IMR-90 (cell line): ENCODE data around the gene FRG1. TPM values are rescaled to one million over a fixed set of nuclear protein-coding genes. Genes with fewer than 3 reads are reported as not detected.

Source experiments
- ATAC-seq: fragments of 200-7000 bp; cut with Tn5 transposase; 2 replicates; pipeline ENCODE4 v1.9.1; 2020; ENCODE audit warnings: low read depth, mild to moderate bottlenecking, moderate library complexity
- BruUV-seq: library from RNA; stranded (reverse); fragments of 400-500 nt; replicated peaks from 2 replicates; lab custom pipeline; 2021; lab: Mats Ljungman, UMichigan
- CTCF ChIA-PET: fragments of 300-600 bp; formaldehyde crosslinking; extraction: SDS; loops from one replicate; lab custom pipeline; 2021; ENCODE audit warnings: antibody characterized with exemption; lab: Yijun Ruan, JAX
- POLR2A ChIA-PET: fragments of 300-600 bp; sonication (Branson Sonifier 250); formaldehyde crosslinking; loops from one replicate; lab custom pipeline; 2022; ENCODE audit warnings: antibody characterized with exemption; ENCODE audit not compliant: unreplicated experiment; lab: Charles Lee
- DNase-seq: peaks from one replicate; pipeline ENCODE4 v3.0.0; 2013
- H2AFZ ChIP-seq: replicated peaks from 2 replicates; pipeline ENCODE3; 2013; ENCODE audit warnings: low read length, mild to moderate bottlenecking; ENCODE audit not compliant: poor library complexity
- H2AK5ac ChIP-seq: 2 replicates; pipeline ENCODE4 v1.6.1; 2013; ENCODE audit warnings: low read depth, low read length, inconsistent platforms
- H2AK9ac ChIP-seq: replicated peaks from 2 replicates; pipeline ENCODE3; 2013; ENCODE audit warnings: mild to moderate bottlenecking, low read depth, low read length, moderate library complexity; ENCODE audit not compliant: poor library complexity
- H2BK120ac ChIP-seq: 2 replicates; pipeline ENCODE4 v1.6.1; 2013; ENCODE audit warnings: low read depth, low read length, inconsistent platforms
- H2BK15ac ChIP-seq: 3 replicates; pipeline ENCODE4 v1.6.1; 2013; ENCODE audit warnings: low read depth, low read length, inconsistent platforms
- H2BK20ac ChIP-seq: 2 replicates; pipeline ENCODE4 v1.6.1; 2013; ENCODE audit warnings: low read depth, mild to moderate bottlenecking, inconsistent platforms, low read length, moderate library complexity
- H2BK5ac ChIP-seq: 2 replicates; pipeline ENCODE4 v1.6.1; 2013; ENCODE audit warnings: mild to moderate bottlenecking, low read depth, low read length, inconsistent platforms; ENCODE audit not compliant: poor library complexity, severe bottlenecking
- H3K14ac ChIP-seq: replicated peaks from 2 replicates; pipeline ENCODE4 v1.6.1; 2013; ENCODE audit warnings: low read depth, low read length, inconsistent platforms
- H3K18ac ChIP-seq: 2 replicates; pipeline ENCODE4 v1.6.1; 2013; ENCODE audit warnings: low read depth, low read length, control low read depth
- H3K23ac ChIP-seq: 2 replicates; pipeline ENCODE4 v1.6.1; 2013; ENCODE audit warnings: low read depth, low read length, inconsistent platforms
- H3K27ac ChIP-seq: 2 replicates; pipeline ENCODE4 v1.5.1; 2013; ENCODE audit warnings: mild to moderate bottlenecking, control low read depth, low read length; ENCODE audit not compliant: insufficient read depth
- H3K27me3 ChIP-seq: 2 replicates; pipeline ENCODE4 v1.6.1; 2013; ENCODE audit warnings: low read length; ENCODE audit not compliant: control insufficient read depth, insufficient read depth
- H3K36me3 ChIP-seq: 2 replicates; pipeline ENCODE4 v1.6.1; 2013; ENCODE audit warnings: low read length, mixed read lengths; ENCODE audit not compliant: control insufficient read depth, insufficient read depth
- H3K4ac ChIP-seq: 2 replicates; pipeline ENCODE4 v1.6.1; 2013; ENCODE audit warnings: low read depth, low read length, inconsistent platforms
- H3K4me1 ChIP-seq: 2 replicates; pipeline ENCODE4 v1.6.1; 2013; ENCODE audit warnings: low read length, mixed read lengths; ENCODE audit not compliant: control insufficient read depth, insufficient read depth
- H3K4me2 ChIP-seq: 2 replicates; pipeline ENCODE4 v1.6.1; 2013; ENCODE audit warnings: low read depth, mild to moderate bottlenecking, control low read depth, low read length, moderate library complexity
- H3K4me3 ChIP-seq: 2 replicates; pipeline ENCODE4 v1.5.1; 2013; ENCODE audit warnings: low read depth, mild to moderate bottlenecking, control low read depth, low read length, moderate library complexity; ENCODE audit not compliant: insufficient read depth
- H3K56ac ChIP-seq: 2 replicates; pipeline ENCODE4 v1.6.1; 2013; ENCODE audit warnings: low read length, inconsistent platforms; ENCODE audit not compliant: insufficient read depth; ENCODE audit errors: extremely low read depth
- H3K79me1 ChIP-seq, 2 experiments: 2 replicates each; pipeline ENCODE4 v1.6.1; 2013; ENCODE audit warnings: low read length in 2 of 2, inconsistent platforms in 1 of 2, low read depth in 1 of 2
- H3K9ac ChIP-seq: 2 replicates; pipeline ENCODE4 v1.6.1; 2013; ENCODE audit warnings: low read depth, low read length, control low read depth
- H3K9me1 ChIP-seq: 2 replicates; pipeline ENCODE4 v1.6.1; 2013; ENCODE audit warnings: low read length, inconsistent platforms; ENCODE audit not compliant: insufficient read depth
- H3K9me3 ChIP-seq: 2 replicates; pipeline ENCODE4 v1.6.1; 2013; ENCODE audit warnings: low read length; ENCODE audit not compliant: control insufficient read depth, insufficient read depth
- H4K20me1 ChIP-seq: 2 replicates; pipeline ENCODE4 v1.6.1; 2013; ENCODE audit warnings: low read length, inconsistent platforms; ENCODE audit not compliant: insufficient read depth
- H4K5ac ChIP-seq: 2 replicates; pipeline ENCODE4 v1.6.1; 2013; ENCODE audit warnings: mild to moderate bottlenecking, low read depth, low read length, control low read depth
- H4K8ac ChIP-seq, 2 experiments: 2 replicates each; pipeline ENCODE4 v1.6.1; 2013; ENCODE audit warnings: low read depth in 2 of 2, low read length in 2 of 2, control low read depth in 1 of 2, inconsistent platforms in 1 of 2
- H4K91ac ChIP-seq: 2 replicates; pipeline ENCODE4 v1.6.1; 2013; ENCODE audit warnings: low read depth, low read length, inconsistent platforms; ENCODE audit not compliant: insufficient read depth
- BHLHE40 ChIP-seq: fragments of 150-350 bp; IDR thresholded peaks from 2 replicates; pipeline ENCODE4 v1.6.1; 2016; ENCODE audit warnings: mild to moderate bottlenecking, low read depth, low read length
- CEBPB ChIP-seq: IDR thresholded peaks from 2 replicates; pipeline ENCODE4 v1.6.1; 2012; ENCODE audit warnings: low read depth, low read length, improper control_type of control experiment
- CTCF ChIP-seq: conservative IDR thresholded peaks from 2 replicates; pipeline ENCODE4 v1.5.1; 2012; ENCODE audit warnings: mild to moderate bottlenecking, low read depth, low read length, improper control_type of control experiment
- MAFK ChIP-seq: IDR thresholded peaks from 2 replicates; pipeline ENCODE4 v1.6.1; 2012; ENCODE audit warnings: low read depth, low read length, improper control_type of control experiment
- MAZ ChIP-seq: IDR thresholded peaks from 2 replicates; pipeline ENCODE4 v1.6.1; 2012; ENCODE audit warnings: low read depth, mild to moderate bottlenecking, low read length, improper control_type of control experiment, moderate library complexity, borderline replicate concordance
- MXI1 ChIP-seq: IDR thresholded peaks from 2 replicates; pipeline ENCODE4 v1.6.1; 2012; ENCODE audit warnings: low read depth, mild to moderate bottlenecking, low read length, moderate library complexity, borderline replicate concordance
- NFE2L2 ChIP-seq: fragments of 150-350 bp; IDR thresholded peaks from 2 replicates; pipeline ENCODE4 v1.6.1; 2016; ENCODE audit warnings: low read depth, mild to moderate bottlenecking, low read length
- POLR2A ChIP-seq: IDR thresholded peaks from 2 replicates; pipeline ENCODE4 v1.6.1; 2012; ENCODE audit warnings: mild to moderate bottlenecking, low read depth, low read length
- RAD21 ChIP-seq: IDR thresholded peaks from 2 replicates; pipeline ENCODE4 v1.6.1; 2012; ENCODE audit warnings: low read length, improper control_type of control experiment
- RCOR1 ChIP-seq: IDR thresholded peaks from 2 replicates; pipeline ENCODE4 v1.6.1; 2012; ENCODE audit warnings: mild to moderate bottlenecking, low read length, improper control_type of control experiment; ENCODE audit not compliant: insufficient replicate concordance
- RFX5 ChIP-seq: IDR thresholded peaks from 2 replicates; pipeline ENCODE4 v1.8.0; 2012; ENCODE audit warnings: low read depth, mild to moderate bottlenecking, low read length, moderate library complexity
- USF2 ChIP-seq: fragments of 150-350 bp; IDR thresholded peaks from 2 replicates; pipeline ENCODE4 v1.6.1; 2017; ENCODE audit warnings: mild to moderate bottlenecking, antibody characterized with exemption, low read length, low read depth
- WGBS, 2 experiments: methylation state at CpG; one replicate each; pipeline versions ENCODE4 v1.1.5 to v1.1.7; 2013; ENCODE audit warnings: missing lambda C conversion rate in 2 of 2; ENCODE audit not compliant: insufficient read length in 1 of 2; ENCODE audit errors: extremely low coverage in 2 of 2; 5-methylcytosine and 5-hydroxymethylcytosine counted together
- dilution Hi-C: fragments of 300-500 bp; cut with HindIII; formaldehyde crosslinking; loops from one replicate; pipeline ENCODE4 v1.14.3; 2018; ENCODE audit warnings: low sequenced_read_pairs; ENCODE audit not compliant: unreplicated experiment
- in situ Hi-C: fragments of 300-500 bp; cut with MboI; formaldehyde crosslinking; loops from 3 replicates; pipeline ENCODE4 v1.14.3; 2019; ENCODE audit warnings: low sequenced_read_pairs, inconsistent platforms, mixed read lengths
- intact Hi-C: fragments of 100-400 bp; cut with micrococcal nuclease; formaldehyde crosslinking; loops from 2 replicates; pipeline ENCODE4 v1.10.0; 2022
- polyA plus RNA-seq, 3 experiments: library from polyadenylated mRNA; depleted of rRNA; stranded (reverse); fragments of >200 nt; gene quantifications; 2 replicates each; pipeline ENCODE4 v1.2.3, GENCODE V29; 2012; ENCODE audit warnings: low replicate concordance in 1 of 3
- total RNA-seq: library from RNA; depleted of rRNA; stranded (reverse); fragments of >200 nt; gene quantifications from 2 replicates; pipeline ENCODE4 v1.2.3, GENCODE V29; 2012

The FRG1 gene
- total and polyA plus RNA-seq, 2 of the 4 experiments (the other 2 are of a cell fraction), result 13.4 to 16.2 TPM

GRCh38 chr4:189940178-189941004, at the start of gene FRG1 (continued):
- no peak for TF ChIP-seq MAFK
- TF ChIP-seq POLR2A, result peak; percentile 75
- no peak for TF ChIP-seq NFE2L2
- no peak for TF ChIP-seq RAD21
- no peak for TF ChIP-seq BHLHE40
- TF ChIP-seq MAZ, result peak; percentile 63; the same call in 1 of the 2 replicates

GRCh38 chr4:189897667-189898066, 43.0 kb upstream of the FRG1 start:
- no TSS peak for BruUV-seq
- no peak overlapping the region for H2BK20ac ChIP-seq
- H3K4ac ChIP-seq, result no peak overlapping the region
- H3K79me1 ChIP-seq, result no peaks in the 10 kb centered on the region
- no peak overlapping the region for H2AFZ ChIP-seq
- H3K4me2 ChIP-seq, result no peak overlapping the region
- H4K8ac ChIP-seq, result no peak overlapping the region
- H2BK120ac ChIP-seq, result no peak overlapping the region
- no peak for ATAC-seq
- in situ Hi-C loops, result no loop called here
- no peak overlapping the region for H2BK5ac ChIP-seq
- DNase-seq, result no peak
- no peak overlapping the region for H3K27ac ChIP-seq
- H3K9ac ChIP-seq, result no peak overlapping the region
- H2AK9ac ChIP-seq, result no peak overlapping the region
- H3K4me3 ChIP-seq, result no peak overlapping the region
- ChIA-PET CTCF (no interaction called here), POLR2A (no interaction called here)
- no peaks in the 10 kb centered on the region for H3K9me1 ChIP-seq
- no peak overlapping the region for H3K14ac ChIP-seq
- H3K23ac ChIP-seq, result no peak overlapping the region
- dilution Hi-C loops, result no loop called here
- H3K27me3 ChIP-seq, result no peaks in the 10 kb centered on the region
- H3K4me1 ChIP-seq, result no peaks in the 10 kb centered on the region
- WGBS, 2 experiments, result 58 to 80% methylated on average over 1 to 2 of the region's 3 CpGs
- no peaks in the 10 kb centered on the region; the same call in 1 of the 2 replicates for H3K9me3 ChIP-seq
- intact Hi-C loops, result no loop called here
- no peak overlapping the region for H3K56ac ChIP-seq
- H3K36me3 ChIP-seq, result no peaks in the 10 kb centered on the region
- H3K18ac ChIP-seq, result no peak overlapping the region
- H2AK5ac ChIP-seq, result no peak overlapping the region
- no peak overlapping the region for H2BK15ac ChIP-seq
- H4K91ac ChIP-seq, result no peak overlapping the region
- H4K5ac ChIP-seq, result no peak overlapping the region
- H4K20me1 ChIP-seq, result no peaks in the 10 kb centered on the region
- TF ChIP-seq RFX5 (no peak), POLR2A (no peak), MAZ (no peak), CEBPB (no peak), CTCF (no peak), MXI1 (no peak), MAFK (no peak), USF2 (no peak), NFE2L2 (no peak), RCOR1 (no peak), RAD21 (no peak)
